GM18870 (cell line): ENCODE data around the gene PTK7.
"Not testable (repeated sequence)": the region's sequence is repeated elsewhere in the genome, so short reads cannot be mapped to it uniquely, and the experiment has no call there.

Experiments used
- ATAC-seq: cut with Tn5 transposase; IDR thresholded peaks from one replicate; pipeline ENCODE4 v1.9.1; 2021; ENCODE audit warnings: moderate library complexity; ENCODE audit not compliant: unreplicated experiment

Gene PTK7

GRCh38 chr6:43054206-43054943 lies 21.7 kb upstream of the PTK7 start:
- ATAC-seq: no peak

- no peak for ATAC-seq
Measured at GRCh38 chr6:43055966-43056365, 20.1 kb upstream of the PTK7 start.

DNA sequence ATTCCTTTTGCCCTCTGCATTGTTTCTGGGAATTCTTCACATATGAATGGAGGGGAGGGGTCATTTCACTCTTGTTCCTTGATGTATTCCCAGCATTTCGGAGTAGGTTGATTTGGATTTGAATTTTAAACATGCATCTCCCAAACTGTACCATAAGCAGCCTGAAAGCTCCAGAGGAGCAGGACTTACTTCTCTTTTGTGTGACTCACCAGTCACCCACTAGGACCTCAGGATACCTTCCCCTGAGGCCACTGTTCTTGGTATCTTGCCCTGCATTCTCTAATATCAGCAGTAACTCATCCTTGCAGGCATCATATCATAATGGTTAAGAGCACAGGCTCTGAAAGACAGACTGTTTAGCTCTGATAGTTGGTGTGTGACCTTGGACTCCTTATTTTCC lies 17.6 kb upstream of the PTK7 start:
- ATAC-seq: no peak

GRCh38 chr6:43059168-43060033 lies 16.7 kb upstream of the PTK7 start, which contains the start of the genes KLC4 and MRPL2:
Gene KLC4, plus strand, starts transcription at chr6:43059631. Its CDS starts 1,705 bp downstream, at chr6:43061336.
Gene MRPL2, minus strand, starts transcription at chr6:43059434. Its CDS starts 53 bp downstream, at chr6:43059381.
- peak; percentile 66 for ATAC-seq

DNA sequence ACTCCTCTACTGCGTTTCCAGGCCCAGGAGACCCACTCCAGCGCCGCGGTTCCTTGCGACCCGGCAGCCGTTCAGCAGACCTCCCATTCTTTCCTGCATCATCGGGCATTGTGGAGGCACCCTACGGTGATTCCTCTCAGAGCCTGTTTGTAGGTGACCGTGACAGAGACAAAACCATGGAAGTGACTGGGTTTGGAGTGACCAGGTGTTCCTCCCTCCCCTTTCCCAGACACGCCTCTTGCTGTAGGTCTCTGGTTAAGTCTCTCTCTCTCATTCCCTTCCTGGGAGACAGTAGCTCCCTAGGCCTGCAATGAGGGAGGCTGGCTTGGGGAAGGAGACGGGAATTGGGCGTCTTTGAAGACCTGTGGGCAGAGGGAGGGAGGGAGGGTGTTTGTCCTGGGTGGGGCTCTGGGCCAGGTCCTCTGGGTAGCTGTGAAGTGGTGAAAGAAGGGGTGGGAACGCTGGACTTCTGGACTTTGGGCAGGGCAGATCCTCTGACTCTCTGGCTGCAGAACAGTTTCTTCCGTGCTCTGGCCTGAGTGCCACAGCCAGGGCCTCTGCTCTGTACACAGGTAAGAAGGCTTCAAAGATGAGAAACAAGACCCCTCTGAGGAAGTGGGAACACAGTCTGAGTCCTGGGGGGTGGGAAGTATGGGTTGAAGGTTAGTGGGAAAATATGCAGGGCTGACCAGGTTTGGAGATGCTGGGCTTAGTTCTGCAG lies 15.9 kb upstream of the PTK7 start:
- ATAC-seq: no peak

DNA sequence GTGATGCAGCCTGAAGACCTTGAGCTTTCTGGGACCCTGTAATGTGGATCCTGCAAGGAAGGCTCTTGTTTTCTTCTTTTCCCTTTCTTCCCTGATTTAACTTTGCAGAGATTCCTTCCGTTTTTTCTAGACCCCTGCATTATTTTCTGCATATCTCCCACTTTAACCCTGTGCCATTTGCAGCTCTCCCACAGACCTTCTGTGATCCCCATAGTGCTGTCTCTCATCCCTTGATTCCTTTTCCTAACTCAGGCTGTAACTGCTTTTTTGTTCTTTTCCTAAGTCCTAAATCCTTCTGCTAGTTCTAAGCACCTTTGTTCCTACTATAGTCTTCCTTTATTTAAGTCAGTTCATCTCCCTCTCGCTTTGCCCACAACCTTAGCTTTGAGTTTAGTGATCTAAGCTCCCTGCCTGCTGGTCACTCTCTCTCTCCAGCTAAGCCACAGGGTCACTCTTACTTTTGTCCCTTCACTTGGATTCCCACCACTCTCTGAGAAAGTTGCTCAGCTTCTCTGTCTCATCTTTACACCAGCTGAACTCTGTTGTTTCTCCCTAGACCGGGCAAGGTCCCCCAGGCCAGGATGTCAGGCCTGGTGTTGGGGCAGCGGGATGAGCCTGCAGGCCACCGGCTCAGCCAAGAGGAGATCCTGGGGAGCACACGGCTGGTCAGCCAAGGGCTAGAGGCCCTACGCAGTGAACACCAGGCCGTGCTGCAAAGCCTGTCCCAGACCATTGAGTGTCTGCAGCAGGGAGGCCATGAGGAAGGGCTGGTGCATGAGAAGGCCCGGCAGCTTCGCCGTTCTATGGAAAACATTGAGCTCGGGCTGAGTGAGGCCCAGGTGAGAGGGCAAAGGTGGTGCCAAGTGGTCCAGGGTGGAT lies 15.1 kb upstream of the PTK7 start:
- no peak for ATAC-seq

DNA sequence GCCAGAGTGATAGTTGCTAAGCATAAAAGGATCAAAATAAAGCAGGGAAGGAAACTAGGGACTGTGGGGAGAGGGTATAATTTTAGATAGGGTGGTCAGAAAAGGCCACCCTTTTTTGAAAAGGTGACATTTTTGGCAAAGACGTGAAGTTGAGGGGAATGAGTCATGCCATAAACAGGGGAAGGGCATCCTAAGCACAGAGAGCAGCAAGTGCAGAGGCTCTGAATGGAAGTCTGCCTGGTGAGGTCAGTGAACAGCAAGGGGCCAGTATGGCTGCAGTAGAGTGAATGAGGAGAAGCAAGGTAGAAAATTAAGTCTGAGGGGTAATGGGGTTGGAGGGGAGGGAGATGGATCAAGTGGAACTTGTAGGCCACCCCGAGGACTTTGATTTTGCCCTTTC lies 14.3 kb upstream of the PTK7 start:
- no peak for ATAC-seq

DNA sequence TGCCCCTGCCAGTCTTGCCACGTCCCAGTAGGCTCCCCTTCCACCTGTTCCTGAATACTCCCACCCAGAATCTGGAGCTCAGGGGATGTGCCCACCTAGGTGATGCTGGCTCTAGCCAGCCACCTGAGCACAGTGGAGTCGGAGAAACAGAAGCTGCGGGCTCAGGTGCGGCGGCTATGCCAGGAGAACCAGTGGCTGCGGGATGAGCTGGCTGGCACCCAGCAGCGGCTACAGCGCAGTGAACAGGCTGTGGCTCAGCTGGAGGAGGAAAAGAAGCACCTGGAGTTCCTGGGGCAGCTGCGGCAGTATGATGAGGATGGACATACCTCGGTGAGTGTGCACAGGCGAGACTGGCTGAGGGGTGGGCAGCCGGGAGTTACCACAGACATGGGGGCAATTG lies 13.3 kb upstream of the PTK7 start:
- no peak for ATAC-seq

DNA sequence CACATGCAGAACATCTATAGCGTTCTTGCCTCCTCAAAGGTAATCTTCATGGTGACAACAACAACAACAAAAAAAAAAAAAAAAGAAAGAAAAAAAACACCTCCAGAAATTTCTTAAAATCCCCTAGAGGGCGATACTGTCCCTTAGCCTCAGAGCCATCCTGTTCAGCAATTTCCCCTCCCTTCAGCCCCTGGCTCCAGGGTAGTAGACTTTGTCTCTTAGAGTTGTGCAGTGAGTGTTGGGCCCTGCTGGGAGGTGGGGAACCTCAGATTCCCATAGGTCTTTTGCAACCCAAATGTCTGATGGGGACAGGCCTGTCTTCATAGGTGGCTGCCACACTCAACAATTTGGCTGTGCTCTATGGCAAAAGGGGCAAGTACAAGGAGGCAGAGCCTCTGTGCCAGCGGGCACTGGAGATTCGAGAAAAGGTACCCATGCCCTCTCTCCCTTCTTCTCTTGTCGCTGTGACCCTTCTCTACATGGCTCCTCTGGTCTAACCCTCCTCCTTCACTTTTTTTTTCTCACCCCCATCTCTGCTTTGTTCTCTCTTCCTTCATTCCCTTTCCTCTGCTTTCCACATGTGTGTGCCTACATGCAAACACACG lies 6.0 kb upstream of the PTK7 start:
- ATAC-seq: no peak

- ATAC-seq: no peak
Measured at GRCh38 chr6:43074847-43075669, 1.1 kb upstream of the PTK7 start.

GRCh38 chr6:43076464-43077332 lies 584 bp downstream of the PTK7 start:
- no peak for ATAC-seq

DNA sequence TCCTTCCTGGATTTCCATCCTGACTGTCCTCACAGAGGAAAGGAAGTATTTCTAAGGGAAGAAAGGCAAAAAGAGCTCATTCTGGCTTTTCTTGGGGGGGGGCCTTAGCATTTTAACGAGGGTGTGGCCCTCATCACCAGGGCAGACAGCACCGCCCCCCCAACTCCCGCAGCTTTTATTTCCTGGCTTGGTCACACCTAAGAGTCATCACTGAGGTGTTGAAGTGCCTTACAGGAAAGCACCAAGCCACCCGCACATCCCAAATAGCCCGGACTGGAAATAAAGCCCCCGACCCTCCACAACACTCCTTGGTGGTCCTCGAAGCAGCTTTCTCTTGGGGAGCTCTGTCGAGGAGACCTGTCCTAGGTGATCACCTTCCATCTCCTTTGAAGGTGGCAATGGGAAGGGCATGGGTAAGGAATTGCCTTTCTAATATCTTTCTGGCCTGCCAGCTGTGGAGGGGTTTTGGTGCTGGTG lies 1.3 kb downstream of the PTK7 start:
- ATAC-seq: no peak

- no peak for ATAC-seq
Measured at GRCh38 chr6:43077981-43078511, 1.9 kb downstream of the PTK7 start.

- no peak for ATAC-seq
Measured at GRCh38 chr6:43078691-43079090, 2.6 kb downstream of the PTK7 start.

GRCh38 chr6:43081043-43081442 lies 4.9 kb downstream of the PTK7 start:
- no peak for ATAC-seq

DNA sequence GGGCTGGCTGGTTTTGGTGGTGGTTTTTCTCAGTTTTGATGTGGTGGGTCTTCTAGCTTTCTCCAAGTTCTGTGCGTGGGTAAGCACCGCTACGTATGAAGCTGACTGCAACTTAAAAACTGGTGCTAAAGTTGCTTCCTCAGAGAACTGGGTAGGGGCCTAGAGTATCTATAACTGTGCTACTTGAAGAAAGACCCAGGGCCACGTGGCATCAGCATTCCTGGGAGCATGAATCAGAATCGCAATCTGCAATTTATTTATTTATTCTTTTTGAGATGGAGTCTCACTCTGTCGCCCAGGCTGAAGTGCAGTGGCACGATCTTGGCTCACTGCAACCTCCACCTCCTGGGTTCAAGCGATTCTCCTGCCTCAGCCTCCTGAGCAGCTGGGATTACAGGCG lies 5.8 kb downstream of the PTK7 start:
- ATAC-seq: not testable (repeated sequence)

DNA sequence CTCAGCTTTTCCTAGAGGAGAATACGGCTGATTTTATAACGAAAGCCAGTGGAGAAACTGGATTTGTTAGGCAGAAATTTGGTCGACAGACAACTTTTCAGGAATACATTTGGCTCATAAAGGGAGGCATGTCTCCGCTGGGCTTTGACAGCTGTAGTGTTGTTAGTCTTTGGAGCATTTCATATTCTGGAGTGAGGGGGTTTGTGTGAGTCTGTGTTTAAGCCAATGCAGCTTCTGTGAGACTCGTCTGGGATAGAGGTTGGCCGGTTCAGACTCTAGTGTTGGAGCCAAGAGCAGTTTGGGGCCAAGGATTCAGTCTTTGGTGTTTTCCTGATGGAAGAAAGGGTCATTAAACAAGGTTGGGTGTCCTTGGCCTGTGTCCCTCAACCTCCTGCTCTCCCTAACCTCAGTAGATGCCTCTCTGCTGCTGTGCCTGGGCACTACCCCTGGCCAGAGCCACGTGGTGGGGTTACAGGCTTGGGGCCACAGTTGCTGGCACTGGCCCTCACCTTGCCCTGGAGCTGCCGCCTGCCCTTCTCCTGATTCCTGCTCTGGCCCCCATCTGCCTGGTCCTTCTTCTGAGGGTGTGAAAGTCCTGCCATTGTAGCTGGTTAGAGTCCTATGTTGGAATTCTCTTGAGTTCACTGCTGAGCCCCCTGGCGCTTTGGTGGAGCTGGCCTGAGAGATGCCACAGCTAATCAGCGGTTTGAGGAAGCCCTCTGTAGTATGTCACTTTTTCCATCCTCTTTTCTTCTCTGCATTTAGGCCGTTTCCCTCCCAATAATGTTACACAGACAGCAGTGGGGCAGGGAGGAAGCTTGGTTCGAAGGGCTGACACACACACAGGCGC lies 6.9 kb downstream of the PTK7 start:
- no peak for ATAC-seq
